ENCODE results near the gene TRIM52. TPM values are rescaled to one million over a fixed set of nuclear protein-coding genes. Genes with fewer than 3 reads are reported as not detected.

Gene TRIM52
- total RNA-seq, 1 experiment from 2014 or later = 7.8 TPM

- no peak for DNase-seq (ENCODE audit: low spot score)
- H3K36me3 Mint-ChIP-seq = peaks cover 70% of the 10 kb centered on the region
- no peaks in the 10 kb centered on the region; the same call in 1 of the 2 replicates for H3K27me3 Mint-ChIP-seq (ENCODE audit: low read depth)
- peaks cover 43% of the 10 kb centered on the region for H3K4me1 Mint-ChIP-seq
- no peaks in the 10 kb centered on the region for H3K9me3 Mint-ChIP-seq
- no peak for ATAC-seq
- peak overlapping the region; percentile 99 for H3K4me3 Mint-ChIP-seq
- CTCF ChIA-PET = interaction anchor here (0.6 kb wide), 1 partner anchor 31 kb away, joined by 4 read pairs; no protein-coding TSS in a partner anchor
- H3K27ac Mint-ChIP-seq = peak overlapping the region; percentile 100
- POLR2A ChIA-PET = interaction anchor here (0.7 to 1.3 kb wide), 2 partner anchors 18 to 20 kb away, joined by 4 read pairs; partner anchors contain the start of gene TRIM41
- TF ChIP-seq GABPB1 (CRISPR knock-in tag; IDR thresholded peaks at IDR 0.05) = peak; percentile 94
- no peak for TF ChIP-seq ATF3 (CRISPR knock-in tag; conservative IDR thresholded peaks at IDR 0.05)
Observed at GRCh38 chr5:181241393-181241975, 19.5 kb downstream of the TRIM52 start.

- CTCF ChIA-PET = no interaction called here
- no peak for DNase-seq (ENCODE audit: low spot score)
- H3K27ac Mint-ChIP-seq = peak overlapping the region; percentile 95
- POLR2A ChIA-PET = interaction anchor here (0.6 kb wide), 1 partner anchor 11 kb away, joined by 3 read pairs; no protein-coding TSS in a partner anchor
- no peaks in the 10 kb centered on the region; the same call in 1 of the 2 replicates for H3K27me3 Mint-ChIP-seq (ENCODE audit: low read depth)
- ATAC-seq = no peak
- H3K4me3 Mint-ChIP-seq = no peak overlapping the region; the same call in 1 of the 2 replicates
- peaks cover 79% of the 10 kb centered on the region for H3K36me3 Mint-ChIP-seq
- peaks cover 37% of the 10 kb centered on the region for H3K4me1 Mint-ChIP-seq
- H3K9me3 Mint-ChIP-seq = no peaks in the 10 kb centered on the region
- TF ChIP-seq HMGXB4 (CRISPR knock-in tag; IDR thresholded peaks at IDR 0.05) (no peak), NFATC4 (CRISPR knock-in tag; IDR thresholded peaks at IDR 0.05) (no peak), SOX15 (CRISPR knock-in tag; IDR thresholded peaks at IDR 0.05) (no peak), NFE2L1 (CRISPR knock-in tag; IDR thresholded peaks at IDR 0.05) (no peak), NR2C2 (CRISPR knock-in tag; IDR thresholded peaks at IDR 0.05) (no peak), EMX1 (CRISPR knock-in tag; IDR thresholded peaks at IDR 0.05) (no peak), E2F5 (CRISPR knock-in tag; IDR thresholded peaks at IDR 0.05) (no peak), ZNF121 (CRISPR knock-in tag; IDR thresholded peaks at IDR 0.05) (no peak), CBFB (CRISPR knock-in tag; IDR thresholded peaks at IDR 0.05; ENCODE audit: low read depth) (no peak), FOXP1 (CRISPR knock-in tag; IDR thresholded peaks at IDR 0.05; ENCODE audit: borderline replicate concordance) (no peak)
Observed at GRCh38 chr5:181239062-181239663, 21.8 kb downstream of the TRIM52 start.

- CTCF ChIA-PET = no interaction called here
- peaks cover 37% of the 10 kb centered on the region for H3K4me1 Mint-ChIP-seq
- H3K4me3 Mint-ChIP-seq = no peak overlapping the region
- ATAC-seq = no peak
- peak overlapping the region; percentile 71 for H3K27ac Mint-ChIP-seq
- TF ChIP-seq EMX1 (CRISPR knock-in tag; IDR thresholded peaks at IDR 0.05) (0 out of 2 replicates have a peak, but pooled peaks have one; percentile 13), FOXP4 (CRISPR knock-in tag; IDR thresholded peaks at IDR 0.05) (no peak)
- POLR2A ChIA-PET = no interaction called here
- DNase-seq (ENCODE audit: low spot score) = no peak
- no peaks in the 10 kb centered on the region for H3K27me3 Mint-ChIP-seq (ENCODE audit: low read depth)
- H3K9me3 Mint-ChIP-seq = no peaks in the 10 kb centered on the region
- H3K36me3 Mint-ChIP-seq = peaks cover 71% of the 10 kb centered on the region
Observed at GRCh38 chr5:181237729-181238385, 23.1 kb downstream of the TRIM52 start.
